ENCODE data around the gene WRAP73. TPM values are rescaled to one million over a fixed set of nuclear protein-coding genes. Genes with fewer than 3 reads are reported as not detected.

WRAP73 gene
- total RNA-seq, 1 experiment from 2014 or later, result 25.3 TPM

DNA sequence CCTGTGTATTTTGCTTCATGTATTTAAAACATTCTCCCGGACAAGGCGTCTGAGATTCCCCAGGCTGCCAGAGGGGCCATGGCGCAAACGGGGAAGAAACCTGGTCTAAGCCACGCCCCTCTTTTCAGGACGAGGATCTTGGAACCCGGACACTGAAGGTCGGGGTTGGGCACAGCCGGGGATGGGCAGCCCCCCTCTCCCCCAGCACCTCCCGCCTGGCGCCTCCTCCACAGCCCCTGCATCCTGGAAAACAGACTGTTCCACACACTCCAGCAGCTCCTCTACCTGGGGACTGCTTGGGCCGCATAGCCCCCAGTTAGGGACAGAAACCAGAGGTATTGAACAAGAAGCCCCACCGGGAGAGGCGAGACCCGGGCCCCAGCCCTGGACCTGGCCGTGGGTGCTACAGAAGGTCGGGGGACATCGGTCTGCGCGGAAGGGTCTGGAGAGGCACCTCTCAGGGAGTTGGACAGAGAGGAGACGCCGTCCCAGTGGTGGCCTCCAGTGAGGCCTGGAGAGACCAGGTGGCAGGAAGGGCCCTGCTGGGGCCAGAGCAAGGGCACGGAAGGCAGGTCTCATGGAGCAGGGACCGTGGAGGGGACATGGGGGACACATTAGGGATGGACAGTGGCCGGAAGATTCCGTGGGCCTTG is 7.8 kb upstream of the WRAP73 start:
- H3K36me3 Mint-ChIP-seq (ENCODE audit: insufficient read depth, unreplicated experiment), result no peaks in the 10 kb centered on the region
- DNase-seq (ENCODE audit: unreplicated experiment), result no peak
- TF ChIP-seq, protein P1, sequence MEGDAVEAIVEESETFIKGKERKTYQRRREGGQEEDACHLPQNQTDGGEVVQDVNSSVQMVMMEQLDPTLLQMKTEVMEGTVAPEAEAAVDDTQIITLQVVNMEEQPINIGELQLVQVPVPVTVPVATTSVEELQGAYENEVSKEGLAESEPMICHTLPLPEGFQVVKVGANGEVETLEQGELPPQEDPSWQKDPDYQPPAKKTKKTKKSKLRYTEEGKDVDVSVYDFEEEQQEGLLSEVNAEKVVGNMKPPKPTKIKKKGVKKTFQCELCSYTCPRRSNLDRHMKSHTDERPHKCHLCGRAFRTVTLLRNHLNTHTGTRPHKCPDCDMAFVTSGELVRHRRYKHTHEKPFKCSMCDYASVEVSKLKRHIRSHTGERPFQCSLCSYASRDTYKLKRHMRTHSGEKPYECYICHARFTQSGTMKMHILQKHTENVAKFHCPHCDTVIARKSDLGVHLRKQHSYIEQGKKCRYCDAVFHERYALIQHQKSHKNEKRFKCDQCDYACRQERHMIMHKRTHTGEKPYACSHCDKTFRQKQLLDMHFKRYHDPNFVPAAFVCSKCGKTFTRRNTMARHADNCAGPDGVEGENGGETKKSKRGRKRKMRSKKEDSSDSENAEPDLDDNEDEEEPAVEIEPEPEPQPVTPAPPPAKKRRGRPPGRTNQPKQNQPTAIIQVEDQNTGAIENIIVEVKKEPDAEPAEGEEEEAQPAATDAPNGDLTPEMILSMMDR (IDR thresholded peaks at IDR 0.05; ENCODE audit: unreplicated experiment), result no peak
- no peaks in the 10 kb centered on the region for H3K4me1 Mint-ChIP-seq (ENCODE audit: insufficient read depth, unreplicated experiment)
- H3K27me3 Mint-ChIP-seq (ENCODE audit: insufficient read depth, unreplicated experiment), result no peaks in the 10 kb centered on the region
- BruUV-seq (replicated peaks), result no TSS peak
- H3K4me3 Mint-ChIP-seq (ENCODE audit: unreplicated experiment), result no peak overlapping the region
- intact Hi-C loops (cut with micrococcal nuclease), result no loop called here
- no peak overlapping the region for H3K27ac Mint-ChIP-seq (ENCODE audit: low read depth, unreplicated experiment)
- ChIA-PET POLR2A (interaction anchor here (1.2 kb wide), 1 partner anchor 19 kb away, joined by 3 read pairs; no protein-coding TSS in a partner anchor), CTCF (no interaction called here)
- no peaks in the 10 kb centered on the region for H3K9me3 Mint-ChIP-seq (ENCODE audit: unreplicated experiment)

DNA sequence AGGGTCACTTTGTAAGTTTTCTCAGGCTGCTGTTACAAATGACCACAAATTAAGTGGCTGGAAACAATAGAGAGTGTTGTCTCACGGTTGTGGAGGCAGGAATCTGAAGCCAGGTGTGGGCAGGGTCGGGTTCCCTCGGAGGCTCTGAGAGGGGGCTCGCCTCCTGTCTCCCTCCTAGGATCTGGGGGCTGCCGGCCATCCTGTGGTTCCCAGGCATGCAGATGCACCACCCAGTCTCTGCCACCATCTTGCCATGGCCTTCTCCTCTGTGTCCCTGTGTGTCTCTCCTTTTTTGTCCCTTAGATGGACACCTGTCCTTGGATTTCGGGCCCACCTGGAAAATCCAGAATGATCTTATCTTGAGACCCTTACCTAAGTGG is 7.2 kb upstream of the WRAP73 start:
- no peak for DNase-seq (ENCODE audit: unreplicated experiment)
- Mint-ChIP-seq H3K4me1 (ENCODE audit: insufficient read depth, unreplicated experiment) (no peaks in the 10 kb centered on the region), H3K27ac (ENCODE audit: low read depth, unreplicated experiment) (no peak overlapping the region), H3K9me3 (ENCODE audit: unreplicated experiment) (no peaks in the 10 kb centered on the region), H3K4me3 (ENCODE audit: unreplicated experiment) (no peak overlapping the region), H3K27me3 (ENCODE audit: insufficient read depth, unreplicated experiment) (no peaks in the 10 kb centered on the region), H3K36me3 (ENCODE audit: insufficient read depth, unreplicated experiment) (no peaks in the 10 kb centered on the region)
- CTCF ChIA-PET, result no interaction called here
- TF ChIP-seq, protein P1 (IDR thresholded peaks at IDR 0.05; ENCODE audit: unreplicated experiment), result no peak
- intact Hi-C loops (cut with micrococcal nuclease), result no loop called here
- POLR2A ChIA-PET, result no interaction called here
- no TSS peak for BruUV-seq (replicated peaks)

DNA sequence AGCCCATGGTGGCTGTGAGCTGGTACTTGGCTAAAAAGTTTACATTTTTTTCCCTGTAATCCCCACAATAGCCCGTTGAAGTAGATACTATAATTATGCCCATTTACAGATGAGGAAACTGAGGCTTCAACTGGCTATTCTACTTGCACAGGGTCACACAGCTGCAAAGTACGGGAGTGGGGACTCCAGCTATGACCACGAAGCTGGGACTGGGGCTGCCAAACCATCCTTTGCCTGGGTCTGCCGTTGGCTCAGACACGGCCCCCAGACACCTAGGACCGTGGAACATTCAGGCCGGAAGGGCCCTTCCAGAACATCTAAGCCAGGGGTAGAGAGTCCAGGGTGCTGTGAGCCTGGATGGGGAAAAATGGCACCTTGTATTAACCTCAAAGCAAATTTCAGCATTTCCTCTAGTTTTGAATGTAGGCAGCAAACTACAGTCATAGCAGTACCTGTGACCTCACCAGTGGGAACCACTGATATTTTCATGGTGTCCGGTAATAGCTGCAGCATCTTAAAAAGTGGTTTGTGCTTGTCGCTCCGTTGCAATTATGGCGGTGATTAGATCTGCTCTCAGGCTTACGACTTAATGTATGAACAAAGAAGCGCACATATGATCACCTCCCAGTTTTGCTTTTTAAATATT is 6.7 kb upstream of the WRAP73 start:
- no peak for DNase-seq (ENCODE audit: unreplicated experiment)
- BruUV-seq (replicated peaks), result no TSS peak
- TF ChIP-seq, protein P1 (IDR thresholded peaks at IDR 0.05; ENCODE audit: unreplicated experiment), result no peak
- CTCF ChIA-PET, result interaction anchor here (0.6 to 0.7 kb wide), 2 partner anchors 10 to 254 kb away, joined by 4 to 8 read pairs; no protein-coding TSS in a partner anchor
- POLR2A ChIA-PET, result interaction anchor here (0.6 kb wide), 1 partner anchor 118 kb away, joined by 4 read pairs; no protein-coding TSS in a partner anchor
- Mint-ChIP-seq H3K27me3 (ENCODE audit: insufficient read depth, unreplicated experiment) (no peaks in the 10 kb centered on the region), H3K36me3 (ENCODE audit: insufficient read depth, unreplicated experiment) (no peaks in the 10 kb centered on the region), H3K4me1 (ENCODE audit: insufficient read depth, unreplicated experiment) (no peaks in the 10 kb centered on the region), H3K27ac (ENCODE audit: low read depth, unreplicated experiment) (no peak overlapping the region), H3K4me3 (ENCODE audit: unreplicated experiment) (no peak overlapping the region), H3K9me3 (ENCODE audit: unreplicated experiment) (no peaks in the 10 kb centered on the region)
- intact Hi-C loops (cut with micrococcal nuclease), result no loop called here

DNA sequence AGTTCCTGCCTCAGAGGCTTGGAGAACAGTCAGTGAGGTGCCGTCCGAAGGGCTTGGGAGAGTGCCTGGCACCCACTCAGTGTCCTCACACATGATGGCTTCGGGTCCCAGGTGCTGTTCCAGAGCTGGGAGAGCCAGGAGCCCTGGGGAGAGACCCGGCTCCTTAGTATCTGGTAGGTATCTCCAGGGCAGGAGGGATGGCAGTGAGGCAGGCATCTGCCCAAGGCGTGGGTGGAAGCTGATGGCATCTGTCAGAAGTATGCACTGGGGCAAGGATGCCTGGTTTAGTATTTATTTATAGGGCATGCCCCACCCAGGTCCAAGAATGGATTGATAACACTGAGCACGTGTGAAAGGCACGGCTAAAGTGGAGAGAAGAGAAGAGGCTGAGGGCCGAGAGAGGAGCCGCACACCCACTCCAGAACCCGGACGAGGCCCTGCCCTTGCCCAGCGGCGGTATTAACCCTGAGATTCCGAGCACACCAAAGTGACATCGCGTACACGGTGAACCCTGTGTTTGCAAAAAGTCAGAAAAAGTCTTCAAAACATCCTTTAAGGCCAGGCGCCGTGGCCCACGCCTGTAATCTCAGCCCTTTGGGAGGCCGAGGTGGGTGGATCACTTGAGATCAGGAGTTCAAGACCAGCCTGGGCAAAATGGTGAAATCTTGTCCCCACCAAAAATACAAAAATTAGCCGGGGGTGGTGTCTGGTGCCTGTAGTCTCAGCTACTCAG is 4.8 kb upstream of the WRAP73 start:
- no peak overlapping the region for H3K27ac Mint-ChIP-seq (ENCODE audit: low read depth, unreplicated experiment)
- TF ChIP-seq, protein P1 (IDR thresholded peaks at IDR 0.05; ENCODE audit: unreplicated experiment), result no peak
- H3K27me3 Mint-ChIP-seq (ENCODE audit: insufficient read depth, unreplicated experiment), result no peaks in the 10 kb centered on the region
- ChIA-PET POLR2A (interaction anchor here (0.6 kb wide), 1 partner anchor 11 kb away, joined by 3 read pairs; no protein-coding TSS in a partner anchor), CTCF (interaction anchor here (0.7 to 3.2 kb wide), 3 partner anchors 8 to 69 kb away, joined by 3 to 12 read pairs (median 4); no protein-coding TSS in a partner anchor)
- intact Hi-C loops (cut with micrococcal nuclease), result no loop called here
- H3K4me1 Mint-ChIP-seq (ENCODE audit: insufficient read depth, unreplicated experiment), result no peaks in the 10 kb centered on the region
- DNase-seq (ENCODE audit: unreplicated experiment), result no peak
- H3K36me3 Mint-ChIP-seq (ENCODE audit: insufficient read depth, unreplicated experiment), result no peaks in the 10 kb centered on the region
- H3K9me3 Mint-ChIP-seq (ENCODE audit: unreplicated experiment), result no peaks in the 10 kb centered on the region
- BruUV-seq (replicated peaks), result no TSS peak
- H3K4me3 Mint-ChIP-seq (ENCODE audit: unreplicated experiment), result no peak overlapping the region
